RWPE1 (cell line): ENCODE measurements around the gene SEC11A.
"Not testable (repeated sequence)": the region's sequence is repeated elsewhere in the genome, so short reads cannot be mapped to it uniquely, and the experiment has no call there.

Experiments used
- CTCF ChIA-PET: fragments of 350-600 bp; sonication (Branson Sonifier 250); formaldehyde crosslinking; extraction: SDS; loops from one replicate; lab custom pipeline; 2021; lab: Yijun Ruan, JAX
- POLR2A ChIA-PET: fragments of 400-600 bp; formaldehyde crosslinking; extraction: SDS; loops from one replicate; lab custom pipeline; 2020; ENCODE audit warnings: antibody characterized with exemption; ENCODE audit not compliant: low non-redundant PET; lab: Yijun Ruan, JAX
- DNase-seq: peaks from one replicate; pipeline ENCODE4 v3.0.0; 2012; ENCODE audit warnings: low spot score
- H3K27ac ChIP-seq: fragments of 450-650 bp; 2 replicates; pipeline ENCODE4 v1.5.1; 2017
- CTCF ChIP-seq: fragments of 450-650 bp; conservative IDR thresholded peaks from 2 replicates; pipeline ENCODE4 v1.5.1; 2017; ENCODE audit warnings: low read depth, mild to moderate bottlenecking

Gene SEC11A

GRCh38 chr15:84690342-84690741, 25.6 kb downstream of the SEC11A start:
- CTCF ChIA-PET: no interaction called here
- POLR2A ChIA-PET: no interaction called here
- no peak for TF ChIP-seq CTCF
- no peak for DNase-seq
- no peak overlapping the region for H3K27ac ChIP-seq

GRCh38 chr15:84689858-84690257, 26.1 kb downstream of the SEC11A start:
- no peak for TF ChIP-seq CTCF
- ChIA-PET POLR2A (no interaction called here), CTCF (no interaction called here)
- H3K27ac ChIP-seq: no peak overlapping the region
- no peak for DNase-seq

GRCh38 chr15:84686446-84686845, 29.5 kb downstream of the SEC11A start:
- CTCF ChIA-PET, DNase-seq: not testable (repeated sequence)
- H3K27ac ChIP-seq: peak overlapping the region; percentile 74
- POLR2A ChIA-PET: interaction anchor here (0.7 kb wide), 1 partner anchor 49 kb away, joined by 6 read pairs; no protein-coding TSS in a partner anchor

- CTCF ChIA-PET: interaction anchor here (0.7 kb wide), 1 partner anchor 241 kb away, joined by 3 read pairs; no protein-coding TSS in a partner anchor
- no peak for TF ChIP-seq CTCF
- POLR2A ChIA-PET: interaction anchor here (0.5 to 0.6 kb wide), 2 partner anchors 27 to 98 kb away, joined by 3 read pairs; partner anchors contain the start of gene NMB
- DNase-seq: peak; percentile 45
- peak overlapping the region; percentile 74 for H3K27ac ChIP-seq
These were observed 30.6 kb downstream of the SEC11A start for GRCh38 chr15:84685304-84685703.

- ChIA-PET CTCF (interaction anchor here (0.6 kb wide), 1 partner anchor 1912 kb away, joined by 3 read pairs; no protein-coding TSS in a partner anchor), POLR2A (no interaction called here)
- H3K27ac ChIP-seq: no peak overlapping the region
- DNase-seq: no peak
- no peak for TF ChIP-seq CTCF
These were observed 31.8 kb downstream of the SEC11A start for GRCh38 chr15:84684092-84684491.

GRCh38 chr15:84681831-84682230, 34.1 kb downstream of the SEC11A start:
- POLR2A ChIA-PET: no interaction called here
- H3K27ac ChIP-seq: no peak overlapping the region
- CTCF ChIA-PET: no interaction called here
- no peak for TF ChIP-seq CTCF
- no peak for DNase-seq

- H3K27ac ChIP-seq: no peak overlapping the region
- CTCF ChIA-PET: interaction anchor here (1.1 kb wide), 1 partner anchor 11 kb away, joined by 3 read pairs; no protein-coding TSS in a partner anchor
- no peak for TF ChIP-seq CTCF
- no peak for DNase-seq
- POLR2A ChIA-PET: no interaction called here
These were observed 44.7 kb downstream of the SEC11A start for GRCh38 chr15:84671211-84671610.
